ENCODE measurements around the gene CDKN1B. TPM values are rescaled to one million over a fixed set of nuclear protein-coding genes. Genes with fewer than 3 reads are reported as not detected.

CDKN1B gene
- total RNA-seq: 71.0 TPM
- 103 TPM for polyA plus RNA-seq
- long read RNA-seq, donor 1, transcript CDKN1B-201 (3 exons, 2,657 nt): major isoform, 7 of 7 reads
- long read RNA-seq, donor 1, partial matches to known transcripts: 0 of 7 reads
- long read RNA-seq, donor 1, other reads (novel, unspliced or antisense): 0 of 7 reads
- long read RNA-seq, donor 2: 0 reads
- long read RNA-seq, donor 3, transcript CDKN1B-201 (3 exons, 2,657 nt): major isoform, 20 of 25 reads
- long read RNA-seq, donor 3, partial matches to known transcripts: 5 of 25 reads
- long read RNA-seq, donor 3, other reads (novel, unspliced or antisense): 0 of 25 reads
- long read RNA-seq, donor 4, transcript CDKN1B-201 (3 exons, 2,657 nt): major isoform, 22 of 22 reads
- long read RNA-seq, donor 4, partial matches to known transcripts: 0 of 22 reads
- long read RNA-seq, donor 4, other reads (novel, unspliced or antisense): 0 of 22 reads
- long read RNA-seq, donor 5, transcript CDKN1B-201 (3 exons, 2,657 nt): major isoform, 56 of 56 reads
- long read RNA-seq, donor 5, partial matches to known transcripts: 0 of 56 reads
- long read RNA-seq, donor 5, other reads (novel, unspliced or antisense): 0 of 56 reads
- long read RNA-seq, donor 6, transcript CDKN1B-201 (3 exons, 2,657 nt): major isoform, 19 of 19 reads
- long read RNA-seq, donor 6, partial matches to known transcripts: 0 of 19 reads
- long read RNA-seq, donor 6, other reads (novel, unspliced or antisense): 0 of 19 reads
- long read RNA-seq, donor 7, transcript CDKN1B-201 (3 exons, 2,657 nt): major isoform, 44 of 74 reads
- long read RNA-seq, donor 7, partial matches to known transcripts: 30 of 74 reads
- long read RNA-seq, donor 7, other reads (novel, unspliced or antisense): 0 of 74 reads
- long read RNA-seq, donor 8, transcript CDKN1B-201 (3 exons, 2,657 nt): major isoform, 17 of 17 reads
- long read RNA-seq, donor 8, partial matches to known transcripts: 0 of 17 reads
- long read RNA-seq, donor 8, other reads (novel, unspliced or antisense): 0 of 17 reads
- long read RNA-seq, donor 9, transcript CDKN1B-201 (3 exons, 2,657 nt): major isoform, 18 of 18 reads
- long read RNA-seq, donor 9, partial matches to known transcripts: 0 of 18 reads
- long read RNA-seq, donor 9, other reads (novel, unspliced or antisense): 0 of 18 reads
- long read RNA-seq, donor 10, transcript CDKN1B-201 (3 exons, 2,657 nt): major isoform, 32 of 58 reads
- long read RNA-seq, donor 10, partial matches to known transcripts: 26 of 58 reads
- long read RNA-seq, donor 10, other reads (novel, unspliced or antisense): 0 of 58 reads

DNA sequence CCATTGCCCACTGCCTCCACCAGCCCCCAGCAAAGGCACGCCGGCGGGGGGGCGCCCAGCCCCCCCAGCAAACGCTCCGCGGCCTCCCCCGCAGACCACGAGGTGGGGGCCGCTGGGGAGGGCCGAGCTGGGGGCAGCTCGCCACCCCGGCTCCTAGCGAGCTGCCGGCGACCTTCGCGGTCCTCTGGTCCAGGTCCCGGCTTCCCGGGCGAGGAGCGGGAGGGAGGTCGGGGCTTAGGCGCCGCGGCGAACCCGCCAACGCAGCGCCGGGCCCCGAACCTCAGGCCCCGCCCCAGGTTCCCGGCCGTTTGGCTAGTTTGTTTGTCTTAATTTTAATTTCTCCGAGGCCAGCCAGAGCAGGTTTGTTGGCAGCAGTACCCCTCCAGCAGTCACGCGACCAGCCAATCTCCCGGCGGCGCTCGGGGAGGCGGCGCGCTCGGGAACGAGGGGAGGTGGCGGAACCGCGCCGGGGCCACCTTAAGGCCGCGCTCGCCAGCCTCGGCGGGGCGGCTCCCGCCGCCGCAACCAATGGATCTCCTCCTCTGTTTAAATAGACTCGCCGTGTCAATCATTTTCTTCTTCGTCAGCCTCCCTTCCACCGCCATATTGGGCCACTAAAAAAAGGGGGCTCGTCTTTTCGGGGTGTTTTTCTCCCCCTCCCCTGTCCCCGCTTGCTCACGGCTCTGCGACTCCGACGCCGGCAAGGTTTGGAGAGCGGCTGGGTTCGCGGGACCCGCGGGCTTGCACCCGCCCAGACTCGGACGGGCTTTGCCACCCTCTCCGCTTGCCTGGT, at the start of gene CDKN1B:
TSS of gene CDKN1B (plus strand) at position 576 of the 793 bp plus-strand sequence. CDS start 472 bp downstream, outside the sequence.
- Histone ChIP-seq H3K4me3 (ENCODE audit: low read length in 2 of 2) (peak within 1 kb of the TSS; percentile 96), H3K36me3 (ENCODE audit: control insufficient read depth in 2 of 2, insufficient read depth in 2 of 2, low read length in 1 of 2) (peaks cover 4 to 27% of the 10 kb centered on the region in 2 donors), H3K27me3 (ENCODE audit: control insufficient read depth in 2 of 2, insufficient read depth in 1 of 2, low read length in 1 of 2) (no peaks in the 10 kb centered on the region), H3K27ac (ENCODE audit: low read depth in 1 of 2, low read length in 1 of 2) (peak within 1 kb of the TSS; percentile 97 to 100), H3K4me1 (ENCODE audit: control insufficient read depth in 2 of 2, insufficient read depth in 2 of 2, low read length in 2 of 2) (peaks cover 7 to 38% of the 10 kb centered on the region in 2 donors), H3K9me3 (ENCODE audit: control insufficient read depth in 2 of 2, insufficient read depth in 1 of 2, low read length in 1 of 2) (no peaks in the 10 kb centered on the region)
- peak in 5 of 9 donors; percentile 86 to 96 (median 90) for DNase-seq (ENCODE audit: low read depth in 6 of 9, low spot score in 9 of 9)
- under 1% methylated on average over 81 of the region's 81 CpGs for WGBS

DNA sequence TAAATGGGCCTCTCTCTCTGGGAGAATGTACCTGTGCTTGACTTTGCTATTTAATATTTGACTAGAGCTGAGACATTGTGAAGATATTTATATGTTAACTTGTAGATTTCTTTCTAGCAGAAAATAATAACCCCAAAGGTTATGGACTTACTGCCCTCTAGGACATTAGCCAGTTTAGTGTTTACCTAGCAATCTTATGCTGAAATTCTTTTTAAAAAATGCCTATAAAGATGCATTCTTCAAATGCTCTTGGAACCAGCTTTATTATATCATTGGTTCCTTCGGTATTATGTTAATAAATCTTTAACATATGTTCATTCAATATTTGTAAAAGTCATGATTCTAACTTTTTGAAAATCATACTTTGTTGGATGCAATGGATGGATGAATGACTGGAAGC, 49.2 kb upstream of the CDKN1B start:
- Histone ChIP-seq H3K27me3 (ENCODE audit: control insufficient read depth in 2 of 2, insufficient read depth in 1 of 2, low read length in 1 of 2) (no peaks in the 10 kb centered on the region), H3K9me3 (ENCODE audit: control insufficient read depth in 2 of 2, insufficient read depth in 1 of 2, low read length in 1 of 2) (no peaks in the 10 kb centered on the region), H3K27ac (ENCODE audit: low read depth in 1 of 2, low read length in 1 of 2) (no peak overlapping the region), H3K36me3 (ENCODE audit: control insufficient read depth in 2 of 2, insufficient read depth in 2 of 2, low read length in 1 of 2) (no peaks in the 10 kb centered on the region), H3K4me1 (ENCODE audit: control insufficient read depth in 2 of 2, insufficient read depth in 2 of 2, low read length in 2 of 2) (no peaks in the 10 kb centered on the region), H3K4me3 (ENCODE audit: low read length in 2 of 2) (no peak overlapping the region)
- DNase-seq (ENCODE audit: low read depth in 6 of 9, low spot score in 9 of 9): no peak
- 100% methylated on average over 1 of the region's 1 CpG for WGBS

DNA sequence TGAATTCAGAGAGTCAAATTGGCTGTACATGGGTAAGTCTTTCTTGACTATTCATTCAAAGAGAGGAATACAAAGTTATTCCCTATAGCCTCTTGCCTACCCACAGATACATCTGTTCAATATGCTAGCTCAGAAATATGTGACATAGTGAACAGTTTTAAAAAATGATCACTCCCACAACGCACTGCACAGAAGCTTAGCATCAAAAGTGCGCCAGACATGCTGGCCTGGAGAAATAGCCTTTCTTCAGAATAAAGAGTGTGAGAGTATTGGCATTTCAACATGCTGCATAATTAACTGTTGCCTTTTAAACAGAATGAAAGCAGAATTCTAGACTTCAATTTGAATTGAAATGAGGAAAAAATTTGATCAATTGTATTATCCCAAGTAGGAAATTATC, 48.1 kb upstream of the CDKN1B start:
- Histone ChIP-seq H3K9me3 (ENCODE audit: control insufficient read depth in 2 of 2, insufficient read depth in 1 of 2, low read length in 1 of 2) (no peaks in the 10 kb centered on the region), H3K27me3 (ENCODE audit: control insufficient read depth in 2 of 2, insufficient read depth in 1 of 2, low read length in 1 of 2) (no peaks in the 10 kb centered on the region), H3K36me3 (ENCODE audit: control insufficient read depth in 2 of 2, insufficient read depth in 2 of 2, low read length in 1 of 2) (no peaks in the 10 kb centered on the region), H3K4me1 (ENCODE audit: control insufficient read depth in 2 of 2, insufficient read depth in 2 of 2, low read length in 2 of 2) (no peaks in the 10 kb centered on the region), H3K4me3 (ENCODE audit: low read length in 2 of 2) (no peak overlapping the region), H3K27ac (ENCODE audit: low read depth in 1 of 2, low read length in 1 of 2) (no peak overlapping the region)
- no peak for DNase-seq (ENCODE audit: low read depth in 6 of 9, low spot score in 9 of 9)
- WGBS: 98% methylated on average over 2 of the region's 2 CpGs

DNA sequence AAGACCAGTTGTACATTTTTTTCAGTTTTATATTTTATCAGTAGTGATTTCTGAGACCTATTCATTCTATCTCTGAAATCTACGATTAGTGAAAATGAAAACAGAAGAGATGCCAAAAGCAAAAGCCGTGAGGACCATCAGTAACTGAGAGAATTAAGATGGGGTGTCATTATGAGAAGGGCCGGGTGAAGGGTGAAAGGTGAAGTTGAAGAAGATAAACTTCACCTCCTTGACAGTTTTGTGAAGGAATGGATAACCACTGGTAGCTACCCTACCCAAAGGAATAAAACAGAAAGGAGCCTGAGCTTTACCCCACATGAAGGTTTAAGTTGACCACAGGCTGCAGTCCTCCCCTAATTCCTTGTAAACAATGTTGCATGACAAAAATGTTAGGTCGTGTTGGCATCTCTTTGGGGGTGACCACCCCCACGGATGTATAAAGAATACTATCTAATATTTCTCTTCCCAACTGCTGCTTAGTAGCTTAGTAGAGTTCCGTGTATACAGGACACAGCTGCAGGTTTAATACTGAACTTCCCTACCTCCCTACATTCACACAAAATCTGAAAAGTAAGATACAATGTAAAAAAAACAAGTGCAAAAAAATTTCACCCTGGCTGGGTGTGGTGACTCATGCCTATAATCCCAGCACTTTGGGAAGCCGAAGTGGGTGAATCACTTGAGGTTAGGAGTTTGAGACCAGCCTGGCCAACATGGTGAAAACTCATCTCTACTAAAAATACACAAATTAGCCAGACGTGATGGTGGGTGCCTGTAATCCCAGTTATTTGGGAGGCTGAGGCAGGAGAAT, 45.1 kb upstream of the CDKN1B start:
- Histone ChIP-seq H3K27ac (ENCODE audit: low read depth in 1 of 2, low read length in 1 of 2) (no peak overlapping the region), H3K4me1 (ENCODE audit: control insufficient read depth in 2 of 2, insufficient read depth in 2 of 2, low read length in 2 of 2) (no peaks in the 10 kb centered on the region), H3K4me3 (ENCODE audit: low read length in 2 of 2) (no peak overlapping the region), H3K27me3 (ENCODE audit: control insufficient read depth in 2 of 2, insufficient read depth in 1 of 2, low read length in 1 of 2) (no peaks in the 10 kb centered on the region), H3K9me3 (ENCODE audit: control insufficient read depth in 2 of 2, insufficient read depth in 1 of 2, low read length in 1 of 2) (no peaks in the 10 kb centered on the region), H3K36me3 (ENCODE audit: control insufficient read depth in 2 of 2, insufficient read depth in 2 of 2, low read length in 1 of 2) (no peaks in the 10 kb centered on the region)
- WGBS: 93% methylated on average over 8 of the region's 8 CpGs
- DNase-seq (ENCODE audit: low read depth in 6 of 9, low spot score in 9 of 9): no peak

DNA sequence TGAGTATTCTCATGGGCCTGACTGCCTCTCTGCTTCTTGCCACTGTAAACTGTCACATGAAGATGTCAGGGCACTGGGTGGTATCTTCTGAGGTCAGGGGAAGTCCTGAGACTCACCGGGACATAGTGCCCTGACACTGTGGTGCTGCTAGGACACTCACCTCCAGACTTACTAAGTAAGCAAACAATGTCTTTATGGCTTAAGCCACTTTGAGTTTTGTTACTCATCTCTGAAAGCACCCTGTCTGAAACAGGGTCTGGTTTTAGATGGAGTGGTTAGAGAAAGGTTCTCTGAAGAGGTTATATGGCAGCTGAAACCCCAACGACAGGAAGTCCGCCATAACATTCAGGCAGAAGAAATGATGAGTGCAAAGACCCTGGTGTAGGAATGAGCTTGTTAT, 43.9 kb upstream of the CDKN1B start:
- no peak for DNase-seq (ENCODE audit: low read depth in 6 of 9, low spot score in 9 of 9)
- Histone ChIP-seq H3K4me1 (ENCODE audit: control insufficient read depth in 2 of 2, insufficient read depth in 2 of 2, low read length in 2 of 2) (no peaks in the 10 kb centered on the region), H3K27me3 (ENCODE audit: control insufficient read depth in 2 of 2, insufficient read depth in 1 of 2, low read length in 1 of 2) (no peaks in the 10 kb centered on the region), H3K9me3 (ENCODE audit: control insufficient read depth in 2 of 2, insufficient read depth in 1 of 2, low read length in 1 of 2) (no peaks in the 10 kb centered on the region), H3K27ac (ENCODE audit: low read depth in 1 of 2, low read length in 1 of 2) (no peak overlapping the region), H3K36me3 (ENCODE audit: control insufficient read depth in 2 of 2, insufficient read depth in 2 of 2, low read length in 1 of 2) (no peaks in the 10 kb centered on the region), H3K4me3 (ENCODE audit: low read length in 2 of 2) (no peak overlapping the region)
- WGBS: 95% methylated on average over 3 of the region's 3 CpGs

DNA sequence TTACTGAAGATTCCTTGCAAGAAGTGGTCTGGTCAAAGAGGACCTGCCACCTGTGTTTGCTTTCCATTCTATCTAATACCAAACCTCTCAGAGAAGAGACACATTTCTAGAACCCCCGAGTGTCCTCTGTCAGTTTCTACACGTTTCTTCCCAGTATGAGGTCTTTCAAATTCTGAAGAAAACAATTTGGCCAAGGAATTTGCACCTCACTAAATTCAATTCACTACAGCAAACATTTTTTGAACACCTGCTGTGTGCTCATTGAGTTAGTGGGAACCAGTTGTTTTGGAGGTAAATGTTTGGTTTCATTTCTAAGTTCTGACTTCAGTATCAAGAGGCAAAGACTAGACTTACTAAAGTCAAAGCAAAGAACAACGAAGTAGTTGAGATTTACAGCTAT, 40.6 kb upstream of the CDKN1B start:
- WGBS: 84% methylated on average over 3 of the region's 3 CpGs

DNA sequence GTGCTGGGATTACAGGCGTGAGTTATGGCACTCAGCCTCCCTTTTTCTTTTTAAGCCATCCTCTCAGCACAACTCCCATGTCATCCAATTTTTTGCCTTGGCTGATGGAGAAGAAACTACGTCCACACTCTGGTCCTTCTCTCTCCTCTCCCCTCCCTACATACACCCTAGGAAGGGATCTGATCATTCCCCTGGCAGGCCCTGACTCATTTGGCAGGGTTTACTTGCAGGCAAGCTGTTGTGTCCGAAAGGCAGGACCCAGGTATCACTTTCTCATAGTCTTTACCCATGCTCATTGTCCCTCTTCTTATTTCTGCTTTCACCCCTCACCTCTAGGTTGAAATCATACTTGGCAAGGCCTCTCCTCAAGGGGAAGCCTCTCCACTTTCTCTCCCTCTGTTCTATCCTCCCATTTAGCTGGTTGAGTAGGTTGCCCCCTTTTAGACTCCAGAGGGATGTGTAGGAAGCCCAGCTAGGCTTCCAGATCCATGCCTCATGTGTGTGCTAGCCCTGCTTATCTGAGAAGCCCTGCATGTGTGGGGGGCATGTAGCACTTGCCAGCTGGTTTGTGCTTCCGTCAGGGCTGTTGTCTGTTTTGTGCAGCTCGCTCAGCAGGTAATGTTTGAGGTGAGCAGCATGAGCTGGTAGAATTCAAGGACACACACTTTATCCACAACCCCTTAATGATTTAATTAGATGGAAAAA, 36.0 kb upstream of the CDKN1B start:
- Histone ChIP-seq H3K4me1 (ENCODE audit: control insufficient read depth in 2 of 2, insufficient read depth in 2 of 2, low read length in 2 of 2) (no peaks in the 10 kb centered on the region), H3K9me3 (ENCODE audit: control insufficient read depth in 2 of 2, insufficient read depth in 1 of 2, low read length in 1 of 2) (no peaks in the 10 kb centered on the region), H3K4me3 (ENCODE audit: low read length in 2 of 2) (no peak overlapping the region), H3K27ac (ENCODE audit: low read depth in 1 of 2, low read length in 1 of 2) (no peak overlapping the region), H3K36me3 (ENCODE audit: control insufficient read depth in 2 of 2, insufficient read depth in 2 of 2, low read length in 1 of 2) (no peaks in the 10 kb centered on the region), H3K27me3 (ENCODE audit: control insufficient read depth in 2 of 2, insufficient read depth in 1 of 2, low read length in 1 of 2) (no peaks in the 10 kb centered on the region)
- WGBS: 97% methylated on average over 5 of the region's 5 CpGs
- no peak for DNase-seq (ENCODE audit: low read depth in 6 of 9, low spot score in 9 of 9)

More for the DNA sequence above, 40.6 kb upstream of the CDKN1B start:
- H3K4me1 ChIP-seq (ENCODE audit: control insufficient read depth in 2 of 2, insufficient read depth in 2 of 2, low read length in 2 of 2): no peaks in the 10 kb centered on the region
- H3K36me3 ChIP-seq (ENCODE audit: control insufficient read depth in 2 of 2, insufficient read depth in 2 of 2, low read length in 1 of 2): no peaks in the 10 kb centered on the region
- no peak for DNase-seq (ENCODE audit: low read depth in 6 of 9, low spot score in 9 of 9)
- H3K27me3 ChIP-seq (ENCODE audit: control insufficient read depth in 2 of 2, insufficient read depth in 1 of 2, low read length in 1 of 2): no peaks in the 10 kb centered on the region
- no peak overlapping the region for H3K27ac ChIP-seq (ENCODE audit: low read depth in 1 of 2, low read length in 1 of 2)
- no peak overlapping the region for H3K4me3 ChIP-seq (ENCODE audit: low read length in 2 of 2)
- no peaks in the 10 kb centered on the region for H3K9me3 ChIP-seq (ENCODE audit: control insufficient read depth in 2 of 2, insufficient read depth in 1 of 2, low read length in 1 of 2)

Measured in thymus (tissue), 14 donors.